GM12891 (cell line): ENCODE data around the gene PASK.

Source experiments
- DNase-seq: peaks from one replicate; pipeline ENCODE4 v3.0.0; 2011; ENCODE audit warnings: low spot score; ENCODE audit not compliant: insufficient read length
- FAIRE-seq: peaks from 2 replicates; lab custom pipeline; 2011; peaks lifted over from hg19 to GRCh38; lab: Jason Lieb, UNC
- PAX5 ChIP-seq: IDR thresholded peaks from 2 replicates; pipeline ENCODE4 v1.6.1; 2011; ENCODE audit warnings: low read length, moderate library complexity, mild to moderate bottlenecking; ENCODE audit not compliant: insufficient read depth, severe bottlenecking
- POLR2A ChIP-seq: IDR thresholded peaks from 2 replicates; pipeline ENCODE4 v1.6.1; 2011; ENCODE audit warnings: low read depth, low read length, control low read depth
- POLR2AphosphoS5 ChIP-seq: IDR thresholded peaks from 2 replicates; pipeline ENCODE4 v1.6.1; 2011; ENCODE audit warnings: low read depth, low read length, control low read depth
- POU2F2 ChIP-seq: IDR thresholded peaks from 2 replicates; pipeline ENCODE4 v1.6.1; 2011; ENCODE audit warnings: low read depth, mild to moderate bottlenecking, control low read depth, low read length, moderate library complexity
- SPI1 ChIP-seq: IDR thresholded peaks from 2 replicates; pipeline ENCODE4 v1.6.1; 2011; ENCODE audit warnings: low read depth, low read length, control low read depth
- TAF1 ChIP-seq: IDR thresholded peaks from 2 replicates; pipeline ENCODE4 v1.6.1; 2011; ENCODE audit warnings: low read depth, low read length, control low read depth

The PASK gene

DNA sequence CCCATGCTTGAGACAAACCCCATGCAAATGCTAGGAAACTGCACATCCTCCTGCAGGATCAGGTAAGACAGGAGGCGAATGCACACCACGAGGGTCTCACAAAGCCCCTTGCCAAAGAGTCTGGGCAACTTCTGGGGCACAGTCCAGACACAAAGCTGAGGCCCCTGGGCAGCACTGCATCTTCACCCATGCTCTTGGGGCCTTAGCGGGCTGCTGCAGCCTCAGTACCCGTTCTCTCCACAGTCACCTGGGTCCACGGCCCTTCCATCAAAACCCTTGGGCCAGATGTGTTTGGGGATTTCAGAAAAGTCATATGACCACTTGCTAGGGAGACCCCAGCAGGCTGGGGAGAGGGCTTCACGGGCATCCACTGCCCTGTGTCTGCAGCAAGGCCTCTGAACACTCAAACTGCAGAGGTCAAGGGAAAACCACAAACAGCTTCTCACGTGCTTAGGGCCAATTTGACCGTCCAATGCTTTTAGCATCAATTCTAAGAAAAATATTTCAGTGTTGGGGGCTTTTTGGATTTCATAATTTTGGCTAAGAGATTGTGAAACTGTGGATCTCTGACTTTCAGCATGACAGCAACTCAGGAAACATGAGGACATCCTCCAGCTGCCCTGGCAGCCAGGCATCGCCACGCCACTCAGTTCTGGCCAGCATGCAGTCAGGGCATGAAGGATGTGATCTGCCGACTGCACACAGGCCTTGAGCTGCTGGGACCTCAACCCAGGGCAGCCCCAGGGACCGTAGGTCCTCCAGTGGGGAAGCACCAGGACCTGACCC, 20.0 kb downstream of the PASK start:
- FAIRE-seq: peak; percentile 68
- TF ChIP-seq POLR2A: no peak
- TF ChIP-seq TAF1: no peak
- TF ChIP-seq PAX5: no peak
- TF ChIP-seq POLR2AphosphoS5: no peak
- no peak for TF ChIP-seq POU2F2
- no peak for TF ChIP-seq SPI1

DNA sequence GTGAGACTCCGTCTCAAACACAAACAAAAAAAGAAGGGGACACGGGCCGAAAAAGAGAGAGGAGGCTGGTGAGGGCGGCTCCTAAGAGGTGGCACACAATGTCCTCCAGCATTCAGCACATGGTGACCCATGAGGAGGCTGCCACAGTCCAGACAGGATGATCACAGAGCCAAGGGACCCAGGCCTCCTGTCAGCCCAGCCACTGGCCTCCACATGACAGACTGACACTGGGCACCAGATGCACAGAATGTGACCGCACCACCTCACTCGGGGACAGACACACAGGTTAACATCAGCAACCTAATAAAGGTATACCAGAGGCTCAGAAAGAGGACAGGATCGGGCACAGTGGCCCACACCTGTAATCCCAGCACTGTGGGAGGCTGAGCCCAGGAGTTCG, 21.0 kb downstream of the PASK start:
- DNase-seq: no peak
- FAIRE-seq: peak; percentile 70

More for the DNA sequence above, 20.0 kb downstream of the PASK start:
- DNase-seq: no peak

DNA sequence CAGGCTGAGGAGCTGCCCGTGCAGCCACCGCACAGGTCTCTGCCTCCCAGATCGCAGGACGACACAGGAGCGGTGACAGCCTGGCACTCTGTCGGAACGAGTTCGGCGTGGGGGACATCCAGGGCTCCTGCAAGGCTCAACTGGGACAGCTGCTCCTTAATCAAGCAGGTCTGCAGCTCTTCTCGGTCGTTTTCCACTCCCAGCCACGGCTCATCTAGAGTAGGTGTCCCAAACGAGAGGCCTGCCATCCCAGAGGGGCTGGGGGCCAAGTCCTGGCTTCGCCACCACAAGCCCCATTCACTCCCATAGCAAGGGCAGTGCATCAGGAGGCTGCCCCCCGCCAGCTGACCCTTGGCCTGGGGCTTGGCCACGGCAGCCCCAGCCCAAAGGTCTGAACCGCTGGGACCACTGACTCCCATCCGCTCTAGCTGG, 22.5 kb downstream of the PASK start:
- no peak for DNase-seq
- TF ChIP-seq TAF1 (no peak), SPI1 (no peak), PAX5 (no peak), POLR2A (no peak), POLR2AphosphoS5 (no peak), POU2F2 (no peak)
- peak; percentile 23 for FAIRE-seq

More for the DNA sequence above, 21.0 kb downstream of the PASK start:
- TF ChIP-seq SPI1: no peak
- no peak for TF ChIP-seq POLR2A
- no peak for TF ChIP-seq TAF1
- TF ChIP-seq POU2F2: no peak
- TF ChIP-seq PAX5: no peak
- TF ChIP-seq POLR2AphosphoS5: no peak

DNA sequence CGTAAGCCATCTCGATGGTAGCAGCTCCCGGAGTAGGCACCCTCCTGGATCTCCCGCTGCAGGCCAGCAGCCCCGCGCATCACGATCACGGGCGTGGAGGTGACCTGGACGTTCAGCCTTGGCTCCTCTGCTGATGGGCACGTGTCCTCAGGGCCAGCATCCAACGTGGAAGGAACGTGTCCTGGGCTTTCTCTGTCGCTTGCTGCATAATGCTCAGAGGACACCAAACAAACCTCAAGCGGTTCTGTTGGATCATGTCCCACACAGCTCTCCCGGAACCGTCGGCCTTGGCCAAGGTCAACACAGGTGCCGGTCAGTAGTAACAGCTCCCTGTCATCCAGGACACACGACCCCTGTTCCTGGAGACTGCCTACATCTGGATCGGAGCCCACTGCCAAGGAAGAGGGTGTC, 23.1 kb downstream of the PASK start:
- peak; percentile 38 for FAIRE-seq
- no peak for TF ChIP-seq TAF1
- no peak for TF ChIP-seq POU2F2
- TF ChIP-seq POLR2A: no peak
- TF ChIP-seq PAX5: no peak
- no peak for TF ChIP-seq SPI1
- no peak for TF ChIP-seq POLR2AphosphoS5
- no peak for DNase-seq

DNA sequence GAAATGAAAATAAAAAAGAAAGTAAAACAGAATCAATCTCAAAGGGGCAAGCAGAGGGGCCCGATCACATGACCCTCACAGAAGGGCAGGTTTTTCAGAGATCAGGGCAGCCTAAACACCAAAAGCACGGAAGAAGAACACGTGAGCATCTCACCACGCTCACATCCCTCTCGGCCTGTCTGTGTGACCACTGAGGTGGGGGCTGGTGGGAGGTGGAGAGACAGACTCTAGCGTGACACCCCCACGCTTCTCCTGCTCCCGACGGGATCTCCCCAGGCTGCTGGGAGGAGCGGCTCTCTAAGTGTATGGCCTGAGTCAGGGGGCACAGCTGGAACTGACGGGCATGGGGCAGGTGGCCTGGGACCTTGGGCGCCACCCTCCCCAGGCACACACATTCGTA, 23.6 kb downstream of the PASK start:
- DNase-seq (no peak), FAIRE-seq (no peak)
- TF ChIP-seq PAX5 (no peak), SPI1 (no peak), TAF1 (no peak), POU2F2 (no peak), POLR2AphosphoS5 (no peak), POLR2A (no peak)

DNA sequence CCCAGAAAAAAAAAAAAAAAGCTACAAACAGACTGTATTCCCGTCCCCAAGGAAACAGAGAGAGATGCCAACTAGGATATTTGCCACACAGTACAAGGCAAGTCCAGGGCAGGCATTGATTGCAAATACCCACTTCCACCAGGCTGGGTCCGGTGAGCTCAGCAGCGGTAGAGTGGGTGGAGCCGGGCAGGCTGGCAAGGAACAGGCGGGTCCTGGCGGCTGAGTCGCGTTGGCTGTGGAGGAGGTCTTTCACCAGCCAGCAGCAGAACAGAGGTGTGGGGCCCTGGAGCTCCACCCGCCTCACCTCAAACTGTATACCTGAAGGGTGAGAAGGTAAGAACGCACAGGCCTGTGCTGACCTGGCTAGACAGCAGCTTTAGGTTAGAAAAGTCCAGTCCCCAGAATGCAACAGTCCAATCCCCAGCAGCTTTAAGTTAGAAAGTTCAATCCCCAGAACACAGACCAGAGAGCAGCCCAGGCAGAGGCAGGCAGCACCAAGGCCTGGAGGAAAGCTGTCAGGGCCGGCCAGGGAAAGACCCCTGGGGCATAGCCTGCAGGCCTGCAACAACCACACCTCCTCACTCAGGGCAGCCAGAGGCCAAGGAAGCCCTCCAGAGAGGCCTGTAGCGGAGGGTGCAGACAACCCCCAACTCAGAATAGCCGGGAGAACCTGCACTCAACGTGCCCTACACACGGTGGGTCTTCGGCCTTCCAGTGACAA, 25.3 kb downstream of the PASK start:
- no peak for DNase-seq
- TF ChIP-seq TAF1 (no peak), SPI1 (no peak), POU2F2 (no peak), PAX5 (no peak), POLR2A (no peak), POLR2AphosphoS5 (no peak)
- FAIRE-seq: no peak

DNA sequence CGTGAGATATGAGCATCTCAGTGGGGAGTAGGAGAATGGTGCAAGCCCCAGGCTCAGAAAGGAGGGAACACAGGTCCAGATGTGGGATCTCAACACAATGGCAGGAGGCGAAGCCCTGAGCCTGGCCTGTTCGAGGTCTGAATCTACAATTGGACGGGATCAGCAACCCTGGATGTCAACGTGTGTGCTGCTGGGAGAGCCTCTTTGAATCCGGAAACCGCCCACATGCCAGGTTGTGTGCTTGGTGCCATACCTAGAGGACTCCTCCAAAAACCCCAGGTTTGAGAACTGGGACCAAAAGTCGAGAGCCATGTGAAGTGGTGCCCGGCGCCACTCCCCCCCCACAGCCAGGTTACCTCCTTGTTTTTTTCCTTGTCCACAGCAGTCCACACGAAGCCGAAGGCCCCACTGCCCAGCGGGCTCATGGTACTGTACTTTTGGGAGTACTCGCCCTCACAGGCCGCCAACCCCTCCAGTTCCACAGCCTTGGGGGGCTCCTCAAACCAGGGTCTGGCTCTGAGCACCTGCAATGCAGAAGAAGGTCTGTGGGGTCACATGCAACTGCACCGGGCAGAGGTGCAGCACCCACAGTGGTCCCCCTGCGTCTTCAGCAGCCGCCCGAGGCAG, 26.8 kb downstream of the PASK start:
- no peak for DNase-seq
- no peak for TF ChIP-seq SPI1
- no peak for TF ChIP-seq POLR2A
- TF ChIP-seq PAX5: no peak
- no peak for TF ChIP-seq POLR2AphosphoS5
- TF ChIP-seq POU2F2: no peak
- TF ChIP-seq TAF1: no peak

DNA sequence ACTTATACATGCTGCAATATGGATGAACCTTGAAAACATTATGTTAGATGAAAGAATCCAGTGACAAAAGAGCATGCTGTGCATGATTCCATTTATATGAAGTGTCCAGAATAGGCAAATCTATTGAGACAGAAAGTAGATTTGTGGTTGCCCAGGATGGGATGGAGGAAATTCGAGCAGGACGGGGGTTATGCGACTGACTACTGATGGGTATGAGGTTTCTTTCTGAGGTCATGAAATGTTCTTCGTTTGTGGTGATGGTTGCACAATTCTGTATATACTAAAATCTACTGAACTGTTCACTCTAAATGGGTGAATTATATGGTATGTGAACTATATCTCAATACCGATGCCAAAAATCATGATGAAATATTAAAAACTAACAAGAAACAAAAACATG, 28.3 kb downstream of the PASK start:
- no peak for FAIRE-seq
- TF ChIP-seq POU2F2 (no peak), POLR2AphosphoS5 (no peak), PAX5 (no peak), POLR2A (no peak), SPI1 (no peak), TAF1 (no peak)
- DNase-seq: no peak

More for the DNA sequence above, 26.8 kb downstream of the PASK start:
- no peak for FAIRE-seq

DNA sequence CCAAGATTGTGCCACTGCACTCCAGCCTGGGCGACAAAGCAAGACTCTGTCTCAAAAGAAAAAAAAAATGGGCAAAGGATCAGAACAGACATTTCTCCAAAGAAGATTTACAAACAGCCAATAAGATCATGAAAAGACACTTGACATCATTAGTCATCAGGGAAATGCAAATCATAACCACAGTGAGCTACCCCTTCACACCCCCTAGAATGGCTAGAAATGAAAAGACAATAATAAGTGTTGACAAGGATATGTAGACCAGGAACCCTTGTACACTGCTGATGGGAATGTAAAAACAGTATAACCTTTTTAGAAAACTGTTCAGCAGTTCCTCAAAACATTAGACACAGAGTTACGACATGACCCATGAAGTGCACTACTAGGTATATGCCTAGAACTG, 28.8 kb downstream of the PASK start:
- no peak for TF ChIP-seq TAF1
- no peak for TF ChIP-seq SPI1
- TF ChIP-seq POLR2AphosphoS5: no peak
- no peak for TF ChIP-seq POLR2A
- no peak for TF ChIP-seq PAX5
- TF ChIP-seq POU2F2: no peak
- DNase-seq (no peak), FAIRE-seq (no peak)
